GM04503 (cell line): ENCODE results near the gene LRRTM2.
"Not testable (repeated sequence)": the region's sequence is repeated elsewhere in the genome, so short reads cannot be mapped to it uniquely, and the experiment has no call there.

Experiments used
- DNase-seq: peaks from one replicate; pipeline ENCODE4 v3.0.0-alpha.2; 2012; ENCODE audit warnings: low read depth

Gene LRRTM2, protein sequence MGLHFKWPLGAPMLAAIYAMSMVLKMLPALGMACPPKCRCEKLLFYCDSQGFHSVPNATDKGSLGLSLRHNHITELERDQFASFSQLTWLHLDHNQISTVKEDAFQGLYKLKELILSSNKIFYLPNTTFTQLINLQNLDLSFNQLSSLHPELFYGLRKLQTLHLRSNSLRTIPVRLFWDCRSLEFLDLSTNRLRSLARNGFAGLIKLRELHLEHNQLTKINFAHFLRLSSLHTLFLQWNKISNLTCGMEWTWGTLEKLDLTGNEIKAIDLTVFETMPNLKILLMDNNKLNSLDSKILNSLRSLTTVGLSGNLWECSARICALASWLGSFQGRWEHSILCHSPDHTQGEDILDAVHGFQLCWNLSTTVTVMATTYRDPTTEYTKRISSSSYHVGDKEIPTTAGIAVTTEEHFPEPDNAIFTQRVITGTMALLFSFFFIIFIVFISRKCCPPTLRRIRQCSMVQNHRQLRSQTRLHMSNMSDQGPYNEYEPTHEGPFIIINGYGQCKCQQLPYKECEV

GRCh38 chr5:138874771-138875551, at the start of gene LRRTM2:
Gene LRRTM2 (minus strand): TSS chr5:138875335. CDS start chr5:138874911, 424 bp downstream.
- peak; percentile 27 for DNase-seq

DNA sequence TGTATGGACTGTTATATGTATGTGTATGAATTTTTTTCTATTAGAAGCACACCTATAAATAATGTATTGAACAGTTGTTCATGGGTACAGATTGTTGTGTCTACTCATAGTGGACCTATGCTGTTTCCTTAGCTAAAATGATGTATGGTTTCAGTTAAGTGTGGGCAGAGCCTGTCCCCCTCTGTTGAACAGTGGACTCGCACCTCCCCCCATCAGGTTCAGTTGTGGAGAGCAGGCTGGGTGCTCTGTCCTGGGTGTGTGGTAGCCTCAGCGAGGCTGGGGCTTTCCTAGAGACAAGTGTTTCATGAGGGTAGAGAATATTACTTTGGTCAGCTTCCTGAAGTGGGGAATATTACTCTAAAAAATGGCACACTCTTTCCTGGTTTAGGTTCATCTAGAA, 47.4 kb upstream of the LRRTM2 start:
- no peak for DNase-seq

- not testable (repeated sequence) for DNase-seq
Measured at GRCh38 chr5:138921362-138921761, 46.2 kb upstream of the LRRTM2 start.

GRCh38 chr5:138920181-138920580, 45.0 kb upstream of the LRRTM2 start:
- no peak for DNase-seq

GRCh38 chr5:138918686-138919085, 43.6 kb upstream of the LRRTM2 start:
- DNase-seq: no peak

DNA sequence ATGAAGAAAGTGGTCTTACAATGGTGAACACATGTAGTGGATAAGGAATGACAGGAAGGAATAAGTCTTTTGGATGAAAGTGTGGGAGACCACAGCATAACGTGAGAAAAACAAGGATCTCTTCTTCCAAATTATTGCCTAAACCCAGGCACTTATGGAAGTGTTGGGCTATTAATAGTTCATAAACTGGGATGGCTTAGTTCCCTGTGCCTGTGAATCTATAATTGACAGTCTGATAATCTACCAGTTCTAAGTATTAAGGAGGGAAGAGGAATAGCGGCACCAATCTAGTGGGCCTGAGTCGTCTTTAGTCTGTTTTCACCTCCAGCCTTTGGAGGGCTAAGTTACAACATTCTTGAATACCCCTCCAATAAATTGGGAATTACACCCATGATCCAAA, 39.2 kb upstream of the LRRTM2 start:
- no peak for DNase-seq

GRCh38 chr5:138913773-138914172, 38.6 kb upstream of the LRRTM2 start:
- DNase-seq: no peak

- DNase-seq: no peak
Measured at GRCh38 chr5:138912093-138912492, 37.0 kb upstream of the LRRTM2 start.

DNA sequence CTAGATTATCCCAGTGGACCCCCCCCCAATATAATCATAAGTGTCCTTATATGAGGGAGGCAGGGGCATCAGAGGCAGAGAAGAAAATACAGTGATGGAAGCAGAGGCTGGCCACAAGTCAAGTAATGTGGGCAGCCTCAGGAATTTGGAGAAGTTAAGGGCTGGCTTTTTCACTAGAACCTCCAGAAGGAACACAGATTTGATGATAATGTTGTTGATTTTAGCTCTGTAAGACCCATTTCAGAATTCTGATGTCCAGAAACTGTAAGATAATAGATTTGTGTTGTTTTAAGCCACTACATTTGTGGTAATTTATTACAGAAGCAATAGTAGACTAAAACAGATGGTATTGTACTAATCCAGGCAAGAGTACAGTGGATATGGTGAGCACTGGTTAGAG, 36.3 kb upstream of the LRRTM2 start:
- DNase-seq: no peak

DNA sequence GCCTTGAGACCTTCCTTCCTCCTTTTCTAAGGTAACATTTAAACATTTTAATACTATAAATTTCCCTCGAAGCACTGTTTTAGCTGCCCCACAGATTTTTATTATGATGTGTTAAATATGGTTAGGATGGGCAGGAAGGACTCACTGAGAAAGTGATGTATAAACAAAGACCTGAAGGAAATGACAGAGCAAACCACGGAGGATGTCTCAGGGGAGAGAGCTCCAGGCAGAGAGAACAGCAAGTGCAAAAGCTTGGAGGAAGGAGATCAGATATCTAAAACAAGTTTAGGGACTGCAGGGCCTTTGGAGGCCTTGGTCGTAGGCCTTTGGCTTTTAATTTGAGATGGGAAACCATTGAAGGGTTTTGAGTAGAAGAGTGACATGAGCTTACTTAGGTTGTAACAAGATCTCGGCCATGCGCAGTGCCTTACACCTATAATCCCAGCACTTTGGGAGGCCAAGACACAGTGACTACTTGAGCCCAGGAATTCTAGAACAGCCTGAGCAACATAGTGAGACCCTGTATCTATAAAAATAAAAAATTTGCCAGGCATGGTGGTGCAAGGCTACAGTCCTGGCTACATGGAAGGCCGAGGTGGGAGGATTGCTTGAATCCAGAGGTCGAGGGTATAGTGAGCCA, 35.5 kb upstream of the LRRTM2 start:
- no peak for DNase-seq

DNA sequence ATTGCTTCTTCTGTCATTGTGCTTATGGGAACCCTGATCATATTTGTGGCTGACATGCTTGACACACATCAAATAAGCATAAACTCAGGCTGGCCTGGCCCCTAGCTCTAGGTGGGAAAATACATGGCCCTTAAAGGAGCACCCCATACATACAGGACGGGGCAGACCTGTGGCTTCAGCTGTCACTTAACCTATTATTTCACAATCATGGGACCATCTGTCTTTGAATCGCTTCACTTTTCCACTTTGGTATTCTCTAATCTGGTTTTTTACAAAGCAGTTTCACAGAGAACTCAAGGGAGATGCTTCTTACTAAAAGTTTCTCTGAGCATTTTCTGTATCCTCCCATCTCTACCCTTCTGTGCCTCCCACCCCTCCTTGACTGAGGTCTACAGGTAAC, 34.6 kb upstream of the LRRTM2 start:
- no peak for DNase-seq

- DNase-seq: peak; percentile 57
Measured at GRCh38 chr5:138905541-138905940, 30.4 kb upstream of the LRRTM2 start.

DNA sequence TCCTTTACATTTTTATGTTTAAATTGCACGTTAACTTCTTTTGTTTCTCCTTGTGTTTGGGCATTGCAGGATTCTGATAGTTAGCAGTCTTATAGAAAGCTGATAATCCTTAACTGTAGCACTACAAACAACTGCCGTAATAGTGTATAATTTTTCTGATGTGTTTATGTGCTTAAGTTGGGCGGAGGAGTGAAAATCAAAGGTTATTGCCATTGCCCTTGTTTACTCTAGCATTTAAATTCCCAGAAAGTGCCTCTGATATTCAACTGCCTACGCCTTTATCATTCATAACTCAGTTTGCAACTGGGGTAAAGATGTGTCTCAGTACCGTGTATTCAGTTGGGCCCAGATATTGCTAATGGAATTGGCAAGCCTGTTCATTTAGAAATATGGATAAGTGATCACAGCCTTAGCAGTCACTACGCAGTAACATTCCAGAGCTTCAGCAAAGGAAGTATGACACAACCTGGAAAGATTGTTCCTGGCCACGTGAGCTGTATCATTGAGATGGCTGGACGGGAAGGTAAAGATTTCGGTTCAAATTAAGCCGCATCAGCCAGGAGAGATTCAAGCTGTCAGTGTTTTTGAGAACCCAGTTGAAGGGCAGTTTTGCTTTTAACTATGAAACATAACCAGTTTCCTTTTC, 28.1 kb upstream of the LRRTM2 start:
- no peak for DNase-seq

DNA sequence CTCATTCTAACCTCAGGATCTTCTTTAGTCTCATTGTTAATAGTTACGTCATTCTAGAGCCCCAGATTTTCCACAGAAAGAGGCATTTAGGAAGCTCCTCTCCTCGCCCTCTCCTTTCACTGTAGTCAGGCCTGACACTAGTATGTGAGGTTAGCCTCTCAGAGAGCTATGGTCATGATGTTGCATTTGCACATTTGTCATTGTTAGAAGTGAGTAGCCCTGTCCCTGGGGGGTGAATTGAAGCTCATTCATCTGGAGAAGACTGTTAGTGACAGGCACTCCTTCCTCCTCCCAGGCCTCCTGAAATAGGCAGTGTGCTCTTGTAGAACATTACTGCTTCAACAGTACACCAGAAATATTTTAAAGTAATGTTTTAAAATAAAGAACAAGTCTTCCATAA, 26.6 kb upstream of the LRRTM2 start:
- no peak for DNase-seq

DNA sequence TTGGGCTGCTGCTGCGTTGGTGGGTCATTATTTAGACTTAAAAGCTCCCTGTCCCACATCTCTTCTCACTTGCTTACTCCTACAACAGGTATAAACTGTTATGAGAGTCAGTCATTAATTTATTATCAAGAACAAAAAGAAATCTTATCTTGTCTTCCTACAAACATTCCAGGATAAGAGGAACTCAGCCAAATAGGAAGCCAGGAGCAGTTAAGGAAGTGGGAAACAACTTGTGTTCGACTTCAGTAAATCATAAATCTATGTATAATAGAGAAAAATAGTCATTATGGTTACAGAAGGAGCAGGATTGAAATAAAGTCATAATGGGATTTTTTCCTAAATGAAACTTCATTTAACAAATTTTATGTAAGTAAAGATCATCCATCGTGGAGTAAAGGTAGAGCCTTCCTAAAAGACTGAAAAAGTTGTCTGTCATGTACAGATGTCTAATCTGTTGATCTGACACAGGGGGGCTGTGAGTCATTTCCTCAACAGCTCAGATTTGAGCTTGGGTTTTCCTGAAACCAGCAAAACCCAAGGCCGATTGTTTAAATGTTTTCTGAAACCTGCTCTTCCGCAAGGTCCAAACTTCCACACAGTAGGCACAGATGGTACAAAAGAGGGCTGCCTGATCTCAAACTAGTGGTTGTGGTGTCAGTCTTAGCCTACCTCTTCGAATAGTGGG, 25.3 kb upstream of the LRRTM2 start:
- DNase-seq: no peak

GRCh38 chr5:138898742-138899141, 23.6 kb upstream of the LRRTM2 start:
- no peak for DNase-seq

- no peak for DNase-seq
Measured at GRCh38 chr5:138898299-138898698, 23.2 kb upstream of the LRRTM2 start.

DNA sequence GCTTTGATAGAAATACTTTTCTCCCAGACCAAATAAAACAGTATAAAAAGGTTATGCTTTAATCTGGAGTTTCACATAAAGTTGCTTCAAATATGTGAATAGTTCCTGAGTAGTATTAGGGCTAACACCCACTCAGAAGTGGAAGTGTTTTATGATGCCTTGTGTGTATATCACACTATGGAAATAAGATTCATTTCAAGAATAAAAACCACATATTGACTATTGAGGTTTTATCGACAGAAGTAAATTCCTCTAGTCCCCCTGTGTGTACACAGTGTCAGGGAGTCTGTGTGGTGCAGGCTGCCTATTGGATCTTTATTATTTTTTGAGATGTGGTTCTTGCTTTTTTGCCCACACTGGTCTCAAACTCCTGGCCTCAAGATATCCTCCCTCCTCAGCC, 20.8 kb upstream of the LRRTM2 start:
- no peak for DNase-seq

DNA sequence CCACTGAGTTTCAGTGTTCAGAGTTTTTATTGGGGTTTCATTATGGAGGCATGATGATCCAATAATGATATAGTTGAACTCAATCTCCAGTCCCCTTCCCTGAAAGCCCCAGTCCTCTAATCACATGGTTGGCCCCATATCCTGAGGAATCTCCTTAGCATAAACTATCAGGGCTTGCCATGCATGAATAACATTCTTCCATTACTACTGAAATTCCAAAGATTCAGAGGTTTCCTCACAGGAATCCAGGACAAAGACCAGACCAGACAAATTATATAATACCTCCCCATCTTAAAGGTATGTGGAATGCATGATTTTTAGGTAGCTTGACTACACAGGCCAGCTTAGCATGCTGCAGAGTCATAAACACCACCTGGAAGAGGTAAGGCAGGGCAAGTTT, 15.5 kb upstream of the LRRTM2 start:
- no peak for DNase-seq

GRCh38 chr5:138889994-138890393, 14.9 kb upstream of the LRRTM2 start:
- DNase-seq: no peak

DNA sequence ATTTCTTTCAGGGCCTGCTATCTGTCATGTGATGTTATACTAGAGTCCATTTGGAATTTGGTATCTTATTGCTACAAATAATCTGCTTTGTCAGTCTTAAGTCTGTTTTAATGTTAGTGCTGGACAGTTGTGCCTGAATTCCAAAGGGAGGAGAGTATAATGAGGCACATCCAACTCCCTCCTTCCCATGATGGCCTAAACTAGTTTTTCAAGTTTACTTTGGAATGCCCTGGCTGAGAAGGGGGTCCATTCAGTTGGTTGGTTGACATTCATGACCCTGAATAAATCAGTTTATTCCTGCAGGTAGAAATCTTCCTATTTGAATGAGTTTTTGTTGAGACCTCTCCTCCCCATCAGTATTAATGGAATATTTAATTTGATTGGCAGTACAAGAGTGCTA, 9.4 kb upstream of the LRRTM2 start:
- DNase-seq: no peak

DNA sequence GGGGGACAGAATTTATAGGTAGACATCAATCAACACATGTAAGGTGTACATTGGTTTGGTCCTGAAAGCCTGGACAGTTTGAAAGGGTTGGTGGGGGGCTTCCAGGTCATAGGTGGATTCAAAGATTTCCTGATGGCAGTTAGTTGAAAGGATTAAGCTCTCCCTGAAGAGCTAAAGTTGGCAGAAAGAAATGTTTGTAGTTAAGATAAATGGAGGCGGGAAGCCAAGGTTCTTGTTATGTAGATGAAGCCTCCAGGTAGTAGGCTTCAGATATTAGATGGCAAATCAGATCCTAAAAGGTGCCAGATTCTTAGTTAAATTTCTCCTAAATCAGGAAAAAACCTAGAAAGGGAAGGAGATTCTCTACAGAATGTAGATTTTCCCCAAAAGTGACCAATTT, 9.0 kb upstream of the LRRTM2 start:
- DNase-seq: no peak
